Activated CD8-positive, alpha-beta T cell treated with anti-CD3 and anti-CD28 coated beads, Interleukin-2, amount 10 ng/mL, durations not matched to agents 7 days and 5 days (primary cell): ENCODE results near the gene ST3GAL3. TPM values are rescaled to one million over a fixed set of nuclear protein-coding genes. Genes with fewer than 3 reads are reported as not detected.

Source experiments
- ATAC-seq: fragments of 150-1000 bp; cut with Tn5 transposase; one replicate; pipeline ENCODE4 v1.10.0; 2021; ENCODE audit warnings: moderate library complexity
- CTCF ChIA-PET: fragments of 350-600 bp; sonication (Branson Sonifier 250); formaldehyde crosslinking; loops from one replicate; lab custom pipeline; 2021; ENCODE audit warnings: antibody characterized with exemption; lab: Charles Lee
- POLR2A ChIA-PET: fragments of 350-600 bp; sonication (Branson Sonifier 250); formaldehyde crosslinking; loops from one replicate; lab custom pipeline; 2021; ENCODE audit warnings: antibody characterized with exemption; lab: Charles Lee
- DNase-seq: peaks from one replicate; pipeline ENCODE4 v3.0.0-alpha.2; 2020
- H3K27ac Mint-ChIP-seq: one replicate; pipeline ENCODE4 v1.8.0; 2021; ENCODE audit warnings: mild to moderate bottlenecking, mixed read lengths
- H3K27me3 Mint-ChIP-seq: one replicate; pipeline ENCODE4 v1.8.0; 2021; ENCODE audit warnings: low read depth, mixed read lengths
- H3K36me3 Mint-ChIP-seq: one replicate; pipeline ENCODE4 v1.8.0; 2021; ENCODE audit warnings: low read depth, mixed read lengths
- H3K4me1 Mint-ChIP-seq: one replicate; pipeline ENCODE4 v1.8.0; 2021; ENCODE audit warnings: low read depth, mixed read lengths
- H3K4me3 Mint-ChIP-seq: one replicate; pipeline ENCODE4 v1.8.0; 2021; ENCODE audit warnings: mild to moderate bottlenecking, mixed read lengths
- H3K9me3 Mint-ChIP-seq: one replicate; pipeline ENCODE4 v1.8.0; 2022; ENCODE audit warnings: mixed read lengths; ENCODE audit not compliant: insufficient read depth
- total RNA-seq, 2 experiments: library from RNA; stranded (reverse); gene quantifications; one replicate each; pipeline ENCODE4 v1.2.3, GENCODE V29; 2021

Gene ST3GAL3
- total RNA-seq, 2 experiments from 2014 or later: 20.4 to 23.3 TPM

GRCh38 chr1:43678940-43679339, 28.4 kb upstream of the ST3GAL3 start:
- CTCF ChIA-PET: no interaction called here

GRCh38 chr1:43683560-43683959, 23.8 kb upstream of the ST3GAL3 start:
- Mint-ChIP-seq H3K27ac (no peak overlapping the region), H3K4me3 (no peak overlapping the region), H3K4me1 (peaks cover 7% of the 10 kb centered on the region), H3K27me3 (no peaks in the 10 kb centered on the region), H3K9me3 (no peaks in the 10 kb centered on the region), H3K36me3 (peaks cover 47% of the 10 kb centered on the region)
- ATAC-seq (no peak), DNase-seq (no peak)
- POLR2A ChIA-PET: no interaction called here
- CTCF ChIA-PET: no interaction called here

More at GRCh38 chr1:43678940-43679339, 28.4 kb upstream of the ST3GAL3 start:
- Mint-ChIP-seq H3K4me3 (no peak overlapping the region), H3K4me1 (no peaks in the 10 kb centered on the region), H3K27me3 (no peaks in the 10 kb centered on the region), H3K36me3 (peaks cover 31% of the 10 kb centered on the region), H3K27ac (no peak overlapping the region), H3K9me3 (no peaks in the 10 kb centered on the region)
- no peak for DNase-seq
- ATAC-seq: no peak
- POLR2A ChIA-PET: no interaction called here

- Mint-ChIP-seq H3K4me1 (peaks cover 7% of the 10 kb centered on the region), H3K36me3 (peaks cover 70% of the 10 kb centered on the region), H3K27me3 (no peaks in the 10 kb centered on the region), H3K4me3 (no peak overlapping the region), H3K9me3 (no peaks in the 10 kb centered on the region), H3K27ac (no peak overlapping the region)
- ChIA-PET POLR2A (interaction anchor here (0.5 kb wide), 1 partner anchor 19 kb away, joined by 3 read pairs; no protein-coding TSS in a partner anchor), CTCF (no interaction called here)
- ATAC-seq (no peak), DNase-seq (no peak)
Measured at GRCh38 chr1:43686801-43687200, 20.5 kb upstream of the ST3GAL3 start.

- Mint-ChIP-seq H3K36me3 (peaks cover 74% of the 10 kb centered on the region), H3K4me1 (peaks cover 7% of the 10 kb centered on the region), H3K9me3 (no peaks in the 10 kb centered on the region), H3K27me3 (no peaks in the 10 kb centered on the region), H3K27ac (no peak overlapping the region), H3K4me3 (no peak overlapping the region)
- CTCF ChIA-PET: interaction anchor here (1.9 kb wide), 1 partner anchor 248 kb away, joined by 7 read pairs; no protein-coding TSS in a partner anchor
- POLR2A ChIA-PET: interaction anchor here (0.5 to 1.4 kb wide), 2 partner anchors 18 to 20 kb away, joined by 3 to 4 read pairs; partner anchors contain the start of gene ST3GAL3
- DNase-seq: no peak
- ATAC-seq: no peak
Measured at GRCh38 chr1:43687301-43688108, 19.8 kb upstream of the ST3GAL3 start.

- CTCF ChIA-PET: interaction anchor here (0.6 to 1.9 kb wide), 3 partner anchors 16 to 732 kb away, joined by 3 to 7 read pairs (median 3); no protein-coding TSS in a partner anchor
- DNase-seq: no peak
- Mint-ChIP-seq H3K9me3 (no peaks in the 10 kb centered on the region), H3K36me3 (peaks cover 80% of the 10 kb centered on the region), H3K4me3 (no peak overlapping the region), H3K27ac (no peak overlapping the region), H3K4me1 (peaks cover 7% of the 10 kb centered on the region), H3K27me3 (no peaks in the 10 kb centered on the region)
- no peak for ATAC-seq
- POLR2A ChIA-PET: interaction anchor here (1.4 kb wide), 1 partner anchor 19 kb away, joined by 4 read pairs; the partner anchor contains the start of gene ST3GAL3
Measured at GRCh38 chr1:43688109-43688387, 19.3 kb upstream of the ST3GAL3 start.

GRCh38 chr1:43688594-43689000, 18.7 kb upstream of the ST3GAL3 start:
- peaks cover 80% of the 10 kb centered on the region for H3K36me3 Mint-ChIP-seq
- CTCF ChIA-PET: interaction anchor here (0.6 to 1.9 kb wide), 3 partner anchors 17 to 732 kb away, joined by 3 to 7 read pairs (median 3); no protein-coding TSS in a partner anchor
- no peak overlapping the region for H3K4me3 Mint-ChIP-seq
- H3K27me3 Mint-ChIP-seq: no peaks in the 10 kb centered on the region
- no peak overlapping the region for H3K27ac Mint-ChIP-seq
- POLR2A ChIA-PET: interaction anchor here (1.4 kb wide), 1 partner anchor 19 kb away, joined by 4 read pairs; the partner anchor contains the start of gene ST3GAL3
- H3K4me1 Mint-ChIP-seq: peaks cover 7% of the 10 kb centered on the region
- no peaks in the 10 kb centered on the region for H3K9me3 Mint-ChIP-seq
- no peak for DNase-seq
- no peak for ATAC-seq

GRCh38 chr1:43689289-43689688, 18.0 kb upstream of the ST3GAL3 start:
- POLR2A ChIA-PET: no interaction called here
- H3K36me3 Mint-ChIP-seq: peaks cover 75% of the 10 kb centered on the region
- DNase-seq (no peak), ATAC-seq (no peak)
- no peak overlapping the region for H3K27ac Mint-ChIP-seq
- no peak overlapping the region for H3K4me3 Mint-ChIP-seq
- H3K27me3 Mint-ChIP-seq: no peaks in the 10 kb centered on the region
- CTCF ChIA-PET: interaction anchor here (1.9 kb wide), 1 partner anchor 246 kb away, joined by 7 read pairs; no protein-coding TSS in a partner anchor
- peaks cover 7% of the 10 kb centered on the region for H3K4me1 Mint-ChIP-seq
- no peaks in the 10 kb centered on the region for H3K9me3 Mint-ChIP-seq

- POLR2A ChIA-PET: no interaction called here
- Mint-ChIP-seq H3K27me3 (no peaks in the 10 kb centered on the region), H3K4me1 (peaks cover 7% of the 10 kb centered on the region), H3K36me3 (peaks cover 56% of the 10 kb centered on the region), H3K27ac (no peak overlapping the region), H3K9me3 (no peaks in the 10 kb centered on the region), H3K4me3 (no peak overlapping the region)
- no peak for DNase-seq
- ATAC-seq: no peak
- CTCF ChIA-PET: interaction anchor here (0.6 kb wide), 1 partner anchor 619 kb away, joined by 3 read pairs; no protein-coding TSS in a partner anchor
Measured at GRCh38 chr1:43691871-43692815, 15.2 kb upstream of the ST3GAL3 start.

GRCh38 chr1:43693371-43693770, 14.0 kb upstream of the ST3GAL3 start:
- Mint-ChIP-seq H3K4me1 (peaks cover 2% of the 10 kb centered on the region), H3K36me3 (peaks cover 48% of the 10 kb centered on the region), H3K27ac (no peak overlapping the region), H3K9me3 (no peaks in the 10 kb centered on the region), H3K4me3 (no peak overlapping the region), H3K27me3 (no peaks in the 10 kb centered on the region)
- DNase-seq: no peak
- CTCF ChIA-PET: interaction anchor here (0.6 kb wide), 1 partner anchor 618 kb away, joined by 3 read pairs; no protein-coding TSS in a partner anchor
- POLR2A ChIA-PET: no interaction called here
- no peak for ATAC-seq

- no peaks in the 10 kb centered on the region for H3K9me3 Mint-ChIP-seq
- peaks cover 31% of the 10 kb centered on the region for H3K36me3 Mint-ChIP-seq
- no peak for DNase-seq
- H3K27me3 Mint-ChIP-seq: no peaks in the 10 kb centered on the region
- peaks cover 8% of the 10 kb centered on the region for H3K4me1 Mint-ChIP-seq
- ChIA-PET CTCF (no interaction called here), POLR2A (no interaction called here)
- no peak for ATAC-seq
- H3K27ac Mint-ChIP-seq: no peak overlapping the region
- no peak overlapping the region for H3K4me3 Mint-ChIP-seq
Measured at GRCh38 chr1:43699281-43699680, 8.1 kb upstream of the ST3GAL3 start.

GRCh38 chr1:43703836-43704235, 3.5 kb upstream of the ST3GAL3 start:
- peaks cover 32% of the 10 kb centered on the region for H3K4me1 Mint-ChIP-seq
- no peaks in the 10 kb centered on the region for H3K27me3 Mint-ChIP-seq
- ATAC-seq: no peak
- H3K4me3 Mint-ChIP-seq: no peak overlapping the region
- ChIA-PET POLR2A (no interaction called here), CTCF (interaction anchor here (1.0 kb wide), 1 partner anchor 53 kb away, joined by 4 read pairs; the partner anchor contains the start of gene KDM4A)
- H3K36me3 Mint-ChIP-seq: peaks cover 43% of the 10 kb centered on the region
- no peak overlapping the region for H3K27ac Mint-ChIP-seq
- no peaks in the 10 kb centered on the region for H3K9me3 Mint-ChIP-seq
- DNase-seq: no peak
